Astrocyte (in vitro differentiated cells and primary cell): ENCODE results near the gene CIDEC. TPM values are rescaled to one million over a fixed set of nuclear protein-coding genes. Genes with fewer than 3 reads are reported as not detected.

ENCODE experiments used
- DNase-seq: peaks from one replicate; pipeline ENCODE4 v3.0.0-alpha.2; 2010; ENCODE audit warnings: low read depth
- FAIRE-seq: peaks from 2 replicates; lab custom pipeline; 2011; peaks lifted over from hg19 to GRCh38; lab: Jason Lieb, UNC
- H2AFZ ChIP-seq: 2 replicates; pipeline ENCODE4 v1.6.0; 2012; ENCODE audit warnings: low read depth, low read length, inconsistent platforms
- H3K27ac ChIP-seq: 2 replicates; pipeline ENCODE4 v1.5.1; 2011; ENCODE audit warnings: low read depth, low read length, inconsistent platforms
- H3K27me3 ChIP-seq: 2 replicates; pipeline ENCODE4 v1.6.0; 2011; ENCODE audit warnings: low read length, inconsistent platforms; ENCODE audit not compliant: insufficient read depth
- H3K36me3 ChIP-seq: 2 replicates; pipeline ENCODE4 v1.5.1; 2011; ENCODE audit warnings: low read length, inconsistent platforms; ENCODE audit not compliant: insufficient read depth
- H3K4me1 ChIP-seq: 2 replicates; pipeline ENCODE4 v1.5.1; 2011; ENCODE audit warnings: low read length, inconsistent platforms; ENCODE audit not compliant: insufficient read depth
- H3K4me2 ChIP-seq: 2 replicates; pipeline ENCODE4 v1.6.0; 2012; ENCODE audit warnings: low read length, inconsistent platforms
- H3K4me3 ChIP-seq: 2 replicates; pipeline ENCODE4 v1.5.1; 2011; ENCODE audit warnings: low read depth, mild to moderate bottlenecking, low read length, inconsistent platforms; ENCODE audit not compliant: insufficient read depth
- H3K79me2 ChIP-seq: 2 replicates; pipeline ENCODE4 v1.6.0; 2012; ENCODE audit warnings: mild to moderate bottlenecking, low read length, inconsistent platforms; ENCODE audit not compliant: insufficient read depth
- H3K9ac ChIP-seq: 2 replicates; pipeline ENCODE4 v1.6.0; 2012; ENCODE audit warnings: mild to moderate bottlenecking, low read length, inconsistent platforms
- H3K9me3 ChIP-seq: 2 replicates; pipeline ENCODE4 v1.5.1; 2012; ENCODE audit warnings: low read depth, mild to moderate bottlenecking, low read length, inconsistent platforms; ENCODE audit not compliant: insufficient read depth
- H4K20me1 ChIP-seq: 2 replicates; pipeline ENCODE4 v1.6.0; 2012; ENCODE audit warnings: low read length, inconsistent platforms; ENCODE audit not compliant: insufficient read depth
- H3K27ac Mint-ChIP-seq: one replicate; pipeline ENCODE4 v1.8.0; 2021; ENCODE audit warnings: mild to moderate bottlenecking, mixed read lengths; ENCODE audit not compliant: unreplicated experiment
- H3K27me3 Mint-ChIP-seq: one replicate; pipeline ENCODE4 v1.8.0; 2021; ENCODE audit warnings: low read depth, mixed read lengths; ENCODE audit not compliant: unreplicated experiment
- H3K36me3 Mint-ChIP-seq: one replicate; pipeline ENCODE4 v1.8.0; 2021; ENCODE audit warnings: low read depth, mixed read lengths; ENCODE audit not compliant: unreplicated experiment
- H3K4me1 Mint-ChIP-seq: one replicate; pipeline ENCODE4 v1.8.0; 2021; ENCODE audit warnings: low read depth, mixed read lengths; ENCODE audit not compliant: unreplicated experiment
- H3K4me3 Mint-ChIP-seq: one replicate; pipeline ENCODE4 v1.8.0; 2021; ENCODE audit warnings: mild to moderate bottlenecking, moderate library complexity, mixed read lengths; ENCODE audit not compliant: unreplicated experiment
- H3K9me3 Mint-ChIP-seq: one replicate; pipeline ENCODE4 v1.8.0; 2021; ENCODE audit warnings: mild to moderate bottlenecking, mixed read lengths; ENCODE audit not compliant: unreplicated experiment
- EZH2 ChIP-seq: IDR thresholded peaks from 2 replicates; pipeline ENCODE4 v1.6.1; 2012; ENCODE audit warnings: mild to moderate bottlenecking, low read length, inconsistent platforms; ENCODE audit not compliant: insufficient read depth
- total RNA-seq: library from RNA; stranded (reverse); gene quantifications from 2 replicates; pipeline ENCODE4 v1.2.1, GENCODE V29; 2021
- TF ChIP-seq, protein P1 (sequence below): IDR thresholded peaks from 2 replicates; pipeline ENCODE4 v1.5.1; 2011; ENCODE audit warnings: low read depth, mild to moderate bottlenecking, inconsistent platforms, low read length, moderate library complexity; ENCODE audit not compliant: insufficient read depth

The CIDEC gene
- total RNA-seq, 1 donor from 2014 or later = not detected

DNA sequence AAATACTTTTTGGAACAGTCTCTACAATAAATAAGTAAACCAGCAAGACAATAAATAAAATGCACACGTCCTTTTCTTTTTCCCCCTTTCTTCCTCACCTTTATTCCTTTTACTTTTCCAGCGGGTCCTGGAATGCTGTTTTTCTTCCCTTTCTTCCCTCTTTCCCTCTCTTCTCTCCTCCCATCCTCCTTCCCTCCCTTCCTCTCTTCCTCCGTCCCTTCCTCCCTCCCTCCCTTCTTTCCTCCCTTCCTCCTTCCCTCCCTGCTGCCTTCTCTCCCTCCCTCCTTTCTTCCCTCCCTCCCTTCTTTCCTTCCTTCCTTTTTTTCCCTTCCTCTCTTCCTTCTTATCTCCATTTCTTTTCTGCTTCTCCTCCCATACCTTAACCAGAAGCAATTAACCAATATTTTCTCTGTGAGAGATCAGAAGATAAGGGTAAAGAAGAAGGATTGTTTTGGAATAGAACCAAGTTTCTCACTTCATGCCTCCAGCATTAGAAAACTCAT lies 19.3 kb upstream of the CIDEC start:
- peaks cover 45% of the 10 kb centered on the region for H3K4me1 Mint-ChIP-seq
- DNase-seq (no peak), FAIRE-seq (no peak)
- Histone ChIP-seq H3K4me1 (peaks cover 19% of the 10 kb centered on the region), H2AFZ (no peak overlapping the region), H3K9me3 (no peaks in the 10 kb centered on the region), H3K27ac (no peak overlapping the region), H3K4me2 (no peak overlapping the region), H3K36me3 (peaks cover 3% of the 10 kb centered on the region), H3K4me3 (no peak overlapping the region), H4K20me1 (peaks cover 15% of the 10 kb centered on the region), H3K79me2 (peaks cover 5% of the 10 kb centered on the region), H3K27me3 (no peaks in the 10 kb centered on the region), H3K9ac (no peak overlapping the region)
- H3K36me3 Mint-ChIP-seq = peaks cover 4% of the 10 kb centered on the region
- TF ChIP-seq, protein P1, sequence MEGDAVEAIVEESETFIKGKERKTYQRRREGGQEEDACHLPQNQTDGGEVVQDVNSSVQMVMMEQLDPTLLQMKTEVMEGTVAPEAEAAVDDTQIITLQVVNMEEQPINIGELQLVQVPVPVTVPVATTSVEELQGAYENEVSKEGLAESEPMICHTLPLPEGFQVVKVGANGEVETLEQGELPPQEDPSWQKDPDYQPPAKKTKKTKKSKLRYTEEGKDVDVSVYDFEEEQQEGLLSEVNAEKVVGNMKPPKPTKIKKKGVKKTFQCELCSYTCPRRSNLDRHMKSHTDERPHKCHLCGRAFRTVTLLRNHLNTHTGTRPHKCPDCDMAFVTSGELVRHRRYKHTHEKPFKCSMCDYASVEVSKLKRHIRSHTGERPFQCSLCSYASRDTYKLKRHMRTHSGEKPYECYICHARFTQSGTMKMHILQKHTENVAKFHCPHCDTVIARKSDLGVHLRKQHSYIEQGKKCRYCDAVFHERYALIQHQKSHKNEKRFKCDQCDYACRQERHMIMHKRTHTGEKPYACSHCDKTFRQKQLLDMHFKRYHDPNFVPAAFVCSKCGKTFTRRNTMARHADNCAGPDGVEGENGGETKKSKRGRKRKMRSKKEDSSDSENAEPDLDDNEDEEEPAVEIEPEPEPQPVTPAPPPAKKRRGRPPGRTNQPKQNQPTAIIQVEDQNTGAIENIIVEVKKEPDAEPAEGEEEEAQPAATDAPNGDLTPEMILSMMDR = no peak
- no peak for TF ChIP-seq EZH2
- H3K27me3 Mint-ChIP-seq = no peaks in the 10 kb centered on the region
- H3K27ac Mint-ChIP-seq = no peak overlapping the region
- no peaks in the 10 kb centered on the region for H3K9me3 Mint-ChIP-seq
- H3K4me3 Mint-ChIP-seq = no peak overlapping the region

DNA sequence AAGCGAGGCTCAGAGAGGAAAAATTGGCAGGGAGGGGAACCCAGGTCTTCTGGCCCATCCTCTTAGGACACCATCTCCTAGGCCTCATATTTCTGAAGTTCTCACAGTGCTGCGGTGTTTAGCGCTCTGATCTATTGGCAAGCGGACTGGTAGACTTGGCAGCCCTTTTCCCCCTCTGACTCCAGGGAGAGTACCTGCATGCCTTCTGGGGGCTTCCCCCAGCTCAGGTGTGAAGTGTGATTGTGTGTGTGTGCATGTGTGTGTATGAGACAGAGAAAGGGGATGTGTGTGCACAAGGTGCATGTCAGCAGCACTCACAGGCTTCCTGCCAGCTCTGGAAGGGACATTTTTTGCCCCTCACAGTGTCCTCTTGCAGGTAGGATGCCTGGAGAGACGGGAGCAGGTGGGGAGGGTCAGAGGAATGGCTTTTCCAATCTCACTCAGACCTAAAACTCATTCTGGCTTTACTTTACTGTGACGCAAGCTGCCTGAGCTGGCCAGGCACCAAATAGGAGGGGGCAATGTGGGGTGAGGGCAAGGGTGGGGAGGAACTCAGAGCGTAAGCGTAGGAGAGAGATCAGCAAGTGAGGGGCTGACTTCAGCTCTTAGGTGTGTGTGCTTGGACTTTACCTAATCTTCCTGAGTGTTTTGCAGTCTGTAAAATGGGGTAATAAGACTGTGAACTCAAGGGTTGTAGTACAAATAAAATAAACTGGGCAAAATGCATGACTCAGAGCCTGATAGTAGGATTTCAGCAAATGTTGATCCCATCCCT lies 18.6 kb upstream of the CIDEC start:
- H3K9me3 Mint-ChIP-seq = no peaks in the 10 kb centered on the region
- peaks cover 5% of the 10 kb centered on the region for H3K79me2 ChIP-seq
- DNase-seq (no peak), FAIRE-seq (no peak)
- no peak overlapping the region for H3K27ac Mint-ChIP-seq
- H3K4me1 Mint-ChIP-seq = peaks cover 45% of the 10 kb centered on the region
- no peak overlapping the region for H2AFZ ChIP-seq
- no peak overlapping the region for H3K9ac ChIP-seq
- H3K36me3 ChIP-seq = peaks cover 3% of the 10 kb centered on the region
- no peak overlapping the region for H3K4me3 Mint-ChIP-seq
- H3K27me3 Mint-ChIP-seq = no peaks in the 10 kb centered on the region
- peaks cover 21% of the 10 kb centered on the region for H4K20me1 ChIP-seq
- H3K9me3 ChIP-seq = no peaks in the 10 kb centered on the region
- H3K4me1 ChIP-seq = peaks cover 24% of the 10 kb centered on the region
- no peaks in the 10 kb centered on the region for H3K27me3 ChIP-seq
- H3K27ac ChIP-seq = no peak overlapping the region
- peaks cover 9% of the 10 kb centered on the region for H3K36me3 Mint-ChIP-seq
- no peak for TF ChIP-seq EZH2
- TF ChIP-seq, protein P1 = no peak
- no peak overlapping the region for H3K4me2 ChIP-seq
- no peak overlapping the region for H3K4me3 ChIP-seq
